Activated T-helper 1 cell treated with Interleukin-2 at 50 U/mL for 16 hours (primary cell): ENCODE measurements around the gene SUGT1.
"Not testable (repeated sequence)": the region's sequence is repeated elsewhere in the genome, so short reads cannot be mapped to it uniquely, and the experiment has no call there.

ENCODE experiments used
- DNase-seq: peaks from one replicate; pipeline ENCODE4 v3.0.0-alpha.2; 2020; ENCODE audit warnings: low read depth

Gene SUGT1

DNA sequence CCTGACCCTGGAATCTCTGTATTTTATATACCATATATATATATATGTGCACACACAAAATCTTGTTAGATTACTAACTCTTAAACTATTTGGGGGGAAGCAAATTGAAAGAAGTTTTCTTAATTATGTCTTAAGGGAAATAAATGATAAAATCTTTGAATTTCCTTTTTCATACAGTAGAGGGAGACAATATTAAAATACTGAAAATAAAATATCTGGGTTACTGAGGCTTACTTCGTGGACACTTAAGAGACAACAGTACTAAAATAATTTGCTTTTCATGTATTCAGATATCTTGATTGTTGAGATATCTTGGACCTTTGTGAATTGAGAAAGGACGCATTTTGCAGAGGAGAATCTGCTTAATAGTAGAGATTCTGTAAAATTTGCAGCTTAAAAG is 17.0 kb downstream of the SUGT1 start:
- DNase-seq: no peak

DNA sequence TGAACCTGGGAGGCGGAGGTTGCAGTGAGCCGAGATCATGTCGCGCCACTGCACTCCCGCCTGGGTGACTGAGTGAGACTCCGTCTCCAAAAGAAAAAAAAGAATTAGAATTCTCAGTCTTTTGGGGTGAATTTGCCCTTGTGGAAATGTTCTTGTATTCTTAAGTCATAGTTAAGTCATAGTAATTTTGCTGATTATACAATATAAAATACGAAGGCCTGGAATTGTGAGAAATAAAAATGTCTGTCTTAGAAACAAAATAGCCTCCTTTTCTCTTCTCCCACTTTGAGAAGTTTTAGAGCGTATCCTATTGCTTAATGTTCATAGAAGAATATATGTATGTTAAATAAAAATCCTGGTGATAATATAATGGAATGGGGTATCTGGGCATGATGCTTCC is 18.1 kb downstream of the SUGT1 start:
- no peak for DNase-seq

DNA sequence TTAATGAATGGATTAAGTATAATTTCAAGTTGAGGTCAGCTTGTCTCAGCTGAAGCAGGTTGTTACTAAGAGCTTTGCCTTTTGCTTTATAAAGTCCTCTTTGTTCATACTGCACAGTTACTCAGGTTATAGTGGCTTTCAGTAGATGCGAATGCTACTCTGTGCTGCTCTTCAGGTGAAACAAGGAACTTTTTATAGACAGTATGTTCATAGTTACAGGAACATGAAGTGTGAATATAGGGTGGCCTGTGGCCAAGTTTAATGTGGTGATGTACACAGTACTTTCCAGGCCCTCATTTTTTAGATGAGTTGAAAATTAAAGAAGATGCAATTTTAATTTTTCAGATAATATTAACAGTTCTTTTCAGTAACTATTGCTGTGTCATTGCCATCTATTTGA is 20.8 kb downstream of the SUGT1 start:
- DNase-seq: no peak

DNA sequence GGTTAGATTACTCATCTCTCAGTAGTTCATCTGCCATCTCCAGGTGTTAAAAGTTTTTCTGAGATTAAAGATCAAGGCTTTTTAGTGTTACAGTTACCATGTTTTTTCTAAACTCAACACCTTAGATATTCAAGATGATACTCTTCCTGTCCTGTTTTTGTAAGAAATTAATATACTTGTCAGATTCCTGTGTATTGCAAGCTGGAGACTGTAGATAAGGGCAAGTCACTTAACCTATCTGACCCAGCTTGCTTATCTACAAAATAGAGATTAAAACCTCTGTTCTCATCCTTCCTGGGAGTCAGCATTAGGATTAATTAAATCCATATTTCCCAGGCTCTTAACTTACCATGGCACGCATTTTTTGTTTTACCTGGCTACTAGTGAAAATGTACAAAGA is 25.2 kb downstream of the SUGT1 start:
- no peak for DNase-seq

DNA sequence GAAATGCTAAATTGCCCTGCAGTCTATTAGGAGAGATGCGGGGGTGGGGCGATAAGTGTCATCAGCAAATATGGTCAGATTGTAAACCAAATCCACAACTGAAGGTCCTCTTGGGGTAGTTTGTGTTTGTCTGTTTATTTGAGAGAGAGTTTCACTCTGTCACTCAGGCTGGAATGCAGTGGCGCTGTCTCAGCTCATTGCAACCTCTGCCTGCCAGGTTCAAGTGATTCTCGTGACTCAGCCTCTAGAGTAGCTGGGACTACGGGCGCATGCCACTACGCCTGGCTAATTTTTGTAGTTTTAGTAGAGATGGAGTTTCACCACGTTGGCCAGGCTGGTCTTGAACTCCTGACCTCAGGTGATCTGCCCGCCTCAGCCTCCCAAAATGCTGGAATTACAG is 33.2 kb downstream of the SUGT1 start:
- not testable (repeated sequence) for DNase-seq

DNA sequence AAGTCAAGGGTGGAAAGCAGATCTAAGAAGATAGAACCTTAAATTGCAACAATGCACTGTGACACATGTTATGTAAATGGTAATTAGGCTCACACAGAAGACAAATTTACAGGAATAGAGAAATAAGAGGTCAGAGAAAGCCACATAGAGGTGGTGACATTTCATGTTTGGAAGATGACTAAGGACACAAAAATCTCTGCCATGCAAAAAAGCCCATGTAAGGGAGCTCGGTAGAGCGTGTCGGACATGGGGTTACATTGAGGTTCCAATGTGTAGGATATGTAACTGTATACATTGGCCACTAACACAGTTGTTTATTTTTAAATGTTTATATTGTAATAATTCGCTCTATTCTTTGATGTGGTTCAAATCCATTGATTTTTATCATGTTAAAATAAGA is 33.7 kb downstream of the SUGT1 start:
- DNase-seq: no peak

DNA sequence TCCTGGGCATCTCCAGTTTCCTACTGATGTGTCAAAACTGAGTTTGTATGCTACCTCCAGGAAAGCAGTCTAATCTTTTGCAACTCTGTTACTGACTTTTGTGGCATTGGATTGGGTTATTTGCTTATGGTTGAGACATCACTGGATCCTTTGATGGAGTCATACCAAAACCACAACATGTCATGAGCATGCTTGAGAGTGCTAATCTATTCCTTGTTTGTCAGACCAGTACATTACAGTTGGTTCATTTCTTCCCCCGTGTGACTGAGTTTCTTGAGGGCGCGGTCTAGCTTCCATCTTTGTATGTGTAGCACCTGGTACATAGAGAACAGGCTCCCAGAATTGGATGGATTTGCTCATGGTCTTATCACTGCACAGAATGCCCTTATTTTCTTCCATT is 43.2 kb downstream of the SUGT1 start:
- DNase-seq: no peak

DNA sequence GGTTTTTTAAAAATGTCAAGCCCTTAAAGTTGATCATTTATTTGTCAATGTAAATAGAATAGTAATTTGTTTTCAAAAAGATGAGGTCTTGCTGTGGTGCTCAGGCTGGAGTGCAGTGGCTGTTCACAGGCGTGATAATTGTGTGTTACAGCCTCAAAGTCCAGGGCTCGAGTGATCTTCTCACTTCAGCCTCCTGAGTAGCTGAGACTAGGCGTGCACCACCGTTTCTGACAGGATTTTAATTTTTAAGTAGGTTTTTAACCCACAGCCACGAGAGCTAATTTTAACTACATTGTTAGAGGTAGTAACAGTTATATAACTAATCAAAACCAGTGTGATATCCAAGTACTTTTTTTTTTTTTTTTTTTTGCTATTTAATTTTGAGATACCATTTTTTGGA is 43.9 kb downstream of the SUGT1 start:
- DNase-seq: no peak

DNA sequence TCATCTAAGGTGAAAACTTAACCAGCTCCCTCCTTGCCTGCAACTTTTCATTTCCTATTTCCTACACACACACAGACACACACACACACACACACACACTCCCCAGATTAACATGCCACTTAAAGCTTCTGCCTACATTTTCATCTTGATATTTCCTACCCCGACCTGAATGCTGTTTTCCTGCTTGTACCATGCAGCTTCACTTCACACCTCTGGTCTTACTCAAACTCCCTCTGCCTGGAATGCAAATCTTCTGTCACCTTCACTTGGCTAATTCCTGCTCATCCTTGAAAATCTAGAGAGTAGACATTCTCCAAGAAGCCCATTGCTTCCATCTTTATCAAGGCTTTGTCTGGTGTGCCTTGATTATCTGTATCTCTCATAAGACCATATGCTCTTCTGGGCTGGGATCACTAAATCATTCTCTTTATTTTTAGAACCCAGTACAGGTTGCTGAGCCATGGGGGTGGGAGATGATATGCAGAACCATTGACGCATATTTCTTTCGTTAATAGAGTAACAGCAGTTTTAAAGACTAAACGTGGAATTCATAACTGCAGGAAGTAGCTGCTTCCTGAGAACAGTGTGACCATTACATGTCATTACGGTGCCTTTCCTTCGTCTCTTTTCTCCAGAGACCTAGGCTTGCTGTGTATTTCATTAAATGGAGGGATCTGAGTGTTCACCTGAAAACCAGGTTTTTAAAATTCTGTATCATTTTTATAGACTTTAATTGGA is 49.3 kb downstream of the SUGT1 start:
- DNase-seq: no peak

DNA sequence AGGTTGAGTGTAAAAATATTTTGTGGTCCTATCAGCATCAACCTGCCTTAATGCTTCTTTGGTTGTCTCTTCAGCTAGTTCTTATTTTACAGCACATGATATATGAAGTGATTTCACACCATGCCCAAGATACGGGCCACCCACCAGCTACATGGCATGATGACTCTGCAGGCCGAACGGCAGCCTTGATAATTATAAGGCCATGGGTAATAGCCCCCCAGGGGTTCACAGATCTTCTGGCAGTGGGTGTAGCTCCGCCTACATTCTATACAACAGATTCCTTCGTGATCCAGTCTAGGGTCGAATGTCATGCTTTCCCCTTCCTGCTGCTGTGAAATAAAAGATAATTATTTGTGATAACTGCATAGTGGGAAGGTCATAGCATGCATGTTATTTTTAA is 50.8 kb downstream of the SUGT1 start:
- no peak for DNase-seq

DNA sequence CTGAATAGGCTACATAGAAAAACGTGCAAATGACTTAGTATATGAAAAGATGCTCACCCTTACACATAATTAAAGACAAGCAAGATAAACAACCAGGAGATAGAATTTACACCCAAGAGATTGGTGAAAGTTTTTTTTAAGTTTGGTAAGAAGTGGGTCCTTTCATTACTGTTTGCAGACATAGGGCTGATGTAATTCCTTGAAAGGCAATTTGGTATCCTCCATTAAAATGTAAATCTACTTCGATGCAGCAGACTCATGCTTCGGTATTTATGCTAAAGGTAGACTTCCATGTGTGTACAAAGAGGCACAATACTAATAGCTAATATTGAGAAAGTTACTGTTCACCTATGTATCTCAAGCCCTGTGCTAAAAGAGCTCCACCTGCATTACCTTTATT is 53.4 kb downstream of the SUGT1 start:
- no peak for DNase-seq

DNA sequence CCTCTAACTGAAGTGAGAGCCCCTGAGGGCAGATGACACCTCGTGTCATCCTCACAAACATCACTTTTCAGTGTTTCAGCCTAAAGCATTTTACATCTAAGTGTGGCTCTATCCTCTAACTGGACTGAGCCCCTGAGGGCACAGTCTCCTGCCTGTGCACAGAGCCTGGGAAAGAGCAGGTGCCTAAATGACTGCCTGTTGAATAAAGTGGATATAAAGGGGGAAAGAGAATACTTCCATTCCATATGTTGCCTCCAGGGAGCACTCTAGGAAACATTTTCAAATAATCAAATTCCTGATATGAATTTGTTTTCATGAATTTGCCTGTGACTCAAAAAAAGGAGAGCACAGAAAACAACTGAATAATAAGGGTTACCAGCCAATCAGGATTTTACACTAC is 54.7 kb downstream of the SUGT1 start:
- DNase-seq: no peak

DNA sequence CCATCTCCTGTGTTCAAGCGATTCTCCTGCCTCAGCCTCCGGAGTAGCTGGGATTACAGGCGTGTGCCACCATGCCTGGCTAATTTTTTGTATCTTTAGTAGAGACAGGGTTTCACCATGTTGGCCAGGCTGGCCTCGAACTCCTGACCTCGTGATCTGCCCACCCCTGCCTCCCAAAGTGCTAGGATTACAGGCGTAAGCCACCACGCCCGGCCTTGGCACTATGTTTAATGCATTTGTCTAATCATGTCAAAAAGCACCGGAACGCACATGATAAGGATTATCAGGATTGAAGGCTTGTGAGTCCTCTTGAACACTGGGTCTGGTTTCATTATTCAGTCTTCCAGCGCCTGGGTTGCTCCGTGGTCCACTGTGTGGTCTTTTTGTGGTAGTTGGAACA is 55.6 kb downstream of the SUGT1 start:
- DNase-seq: not testable (repeated sequence)

DNA sequence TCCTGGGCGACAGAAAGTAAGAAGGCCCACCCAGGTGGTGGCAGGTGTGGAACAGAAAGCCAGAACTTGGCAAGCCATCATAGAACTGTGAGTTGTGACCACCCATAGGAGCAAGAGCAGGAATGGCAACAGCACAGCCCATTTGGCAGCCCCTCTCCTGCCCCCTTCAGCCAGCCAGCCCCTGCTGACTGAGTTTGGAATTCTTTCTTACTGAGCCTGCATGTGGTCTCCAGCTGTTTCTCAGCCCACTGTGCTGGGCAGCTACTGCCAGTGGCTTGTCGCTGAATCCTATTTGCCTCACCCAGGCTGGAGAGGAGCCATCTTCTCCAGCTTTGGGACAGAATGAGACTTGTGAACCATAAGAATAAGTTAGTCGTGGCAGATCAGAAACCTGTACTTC is 58.6 kb downstream of the SUGT1 start:
- no peak for DNase-seq

DNA sequence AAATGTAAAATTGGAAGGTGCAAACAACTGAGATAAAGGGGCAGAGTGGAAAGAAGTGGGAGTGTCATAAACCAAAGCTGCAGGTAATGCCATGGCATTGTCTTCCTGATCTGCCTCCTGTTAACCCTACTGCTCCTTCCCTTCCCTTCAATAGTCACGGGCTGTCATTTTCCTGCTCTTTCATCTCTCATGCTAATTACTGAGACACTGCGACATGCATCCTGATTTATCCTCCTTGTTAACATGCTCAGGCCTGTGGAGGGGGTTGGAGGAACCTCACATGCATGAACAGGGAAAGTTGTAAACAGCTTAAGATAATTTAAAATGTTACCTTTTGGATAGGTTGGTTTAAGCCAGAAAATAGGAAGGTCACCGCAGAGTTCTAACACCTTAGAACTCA is 59.7 kb downstream of the SUGT1 start:
- DNase-seq: no peak

DNA sequence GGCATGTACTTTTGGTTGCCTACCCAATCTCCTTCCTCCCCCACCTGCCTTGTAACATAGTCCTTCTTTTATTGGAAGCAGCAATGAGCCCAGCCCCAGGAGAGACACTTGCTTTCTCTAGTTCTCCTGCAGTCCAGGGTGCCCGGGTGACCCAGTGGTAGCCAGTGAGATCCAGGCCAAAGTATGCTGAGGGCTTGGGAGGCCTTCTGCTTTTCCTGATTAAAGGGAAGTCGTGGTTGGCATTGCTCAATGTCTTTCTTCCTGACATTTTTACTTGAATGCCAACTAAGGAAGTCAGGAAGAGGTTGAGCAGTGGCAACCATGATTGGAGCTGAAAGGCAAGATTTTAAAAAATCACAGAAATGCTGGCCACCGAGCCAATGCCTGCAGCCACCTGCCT is 61.3 kb downstream of the SUGT1 start:
- no peak for DNase-seq

DNA sequence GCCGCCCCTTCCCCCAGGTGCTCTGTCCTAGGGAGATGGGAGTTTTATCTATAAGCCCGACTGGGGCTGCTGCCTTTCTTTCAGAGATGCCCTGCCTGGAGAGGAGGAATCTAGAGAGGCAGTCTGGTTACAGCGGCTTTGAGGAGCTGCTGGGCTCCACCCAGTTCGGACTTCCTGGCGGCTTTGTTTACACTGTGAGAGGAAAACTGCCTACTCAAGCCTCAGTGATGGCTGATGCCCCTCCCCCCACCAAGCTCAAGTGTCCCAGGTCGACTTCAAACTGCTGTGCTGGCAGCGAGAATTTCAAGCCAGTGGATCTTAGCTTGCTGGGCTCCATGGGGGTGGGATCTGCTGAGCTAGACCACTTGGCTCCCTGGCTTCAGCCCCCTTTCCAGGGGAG is 68.3 kb downstream of the SUGT1 start:
- not testable (repeated sequence) for DNase-seq

DNA sequence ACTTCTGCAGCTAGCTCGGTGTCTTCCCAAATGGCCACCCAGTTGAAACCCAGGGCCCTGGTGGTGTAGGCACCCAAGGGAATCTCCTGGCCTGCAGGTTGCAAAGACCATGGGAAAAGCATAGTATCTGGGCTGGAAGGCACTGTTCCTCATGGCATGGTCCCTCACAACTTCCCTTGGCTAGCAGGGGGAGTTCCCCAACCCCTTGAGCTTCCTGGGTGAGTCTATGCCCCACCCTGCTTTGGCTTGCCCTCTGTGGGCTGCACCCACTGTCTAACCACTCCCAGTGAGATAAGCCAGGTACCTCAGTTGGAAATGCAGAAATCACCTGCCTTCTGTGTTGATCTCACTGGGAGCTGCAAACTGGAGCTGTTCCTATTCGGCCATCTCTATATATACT is 68.7 kb downstream of the SUGT1 start:
- DNase-seq: not testable (repeated sequence)

DNA sequence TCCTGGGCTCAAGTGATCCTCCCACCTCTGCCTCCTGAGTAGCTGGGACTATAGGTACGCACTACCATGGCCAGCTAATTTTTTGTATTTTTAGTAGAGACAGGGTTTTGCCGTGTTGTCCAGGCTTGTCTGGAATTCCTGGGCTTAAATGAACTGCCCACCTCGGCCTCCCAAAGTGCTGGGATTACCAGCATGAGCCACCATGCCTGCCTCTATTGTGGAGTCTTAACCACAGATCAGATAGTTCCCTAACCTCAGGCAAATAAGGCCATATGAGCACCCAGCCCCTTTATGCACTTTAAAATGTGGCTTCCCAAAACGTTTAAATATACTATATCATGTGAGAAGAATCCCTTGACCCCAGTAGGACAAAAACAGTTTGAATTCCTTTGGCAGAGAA is 70.5 kb downstream of the SUGT1 start:
- no peak for DNase-seq

DNA sequence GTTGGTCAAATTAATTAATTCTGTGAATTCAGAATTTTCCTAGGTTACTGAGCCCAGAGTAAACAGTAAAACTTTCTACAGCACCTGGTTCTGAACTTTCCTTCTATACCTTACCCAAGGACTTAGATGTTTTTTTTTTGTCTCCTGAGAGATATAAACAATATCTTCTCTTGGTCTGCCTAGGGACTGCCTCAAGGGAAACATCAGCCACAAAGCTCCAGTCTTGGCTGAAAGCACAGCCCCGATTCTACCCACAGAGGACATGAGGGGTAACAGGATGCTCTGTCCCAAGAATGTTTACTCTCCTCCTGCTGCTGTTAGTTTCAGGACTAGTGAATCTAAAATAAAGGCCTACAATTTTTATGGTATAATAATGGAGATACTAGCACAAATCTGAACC is 72.7 kb downstream of the SUGT1 start:
- DNase-seq: no peak

DNA sequence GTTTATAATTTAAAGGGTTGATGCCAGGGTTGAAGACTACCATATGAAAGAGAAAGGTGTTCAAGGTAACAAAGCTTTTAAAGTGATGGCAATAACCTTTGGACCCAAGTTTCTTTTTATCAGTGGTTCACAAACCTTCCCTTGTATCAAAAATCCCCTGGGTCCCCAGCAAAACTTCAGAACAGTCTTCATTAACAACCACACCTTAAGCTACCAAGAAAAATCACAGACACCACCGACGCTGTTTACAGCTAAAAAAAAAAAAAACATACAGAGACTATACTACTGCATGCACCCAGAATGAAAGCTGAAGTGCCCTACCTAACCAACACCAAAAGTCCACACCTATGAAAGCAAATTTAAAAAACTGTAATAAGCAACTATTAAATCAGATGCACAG is 73.6 kb downstream of the SUGT1 start:
- no peak for DNase-seq

DNA sequence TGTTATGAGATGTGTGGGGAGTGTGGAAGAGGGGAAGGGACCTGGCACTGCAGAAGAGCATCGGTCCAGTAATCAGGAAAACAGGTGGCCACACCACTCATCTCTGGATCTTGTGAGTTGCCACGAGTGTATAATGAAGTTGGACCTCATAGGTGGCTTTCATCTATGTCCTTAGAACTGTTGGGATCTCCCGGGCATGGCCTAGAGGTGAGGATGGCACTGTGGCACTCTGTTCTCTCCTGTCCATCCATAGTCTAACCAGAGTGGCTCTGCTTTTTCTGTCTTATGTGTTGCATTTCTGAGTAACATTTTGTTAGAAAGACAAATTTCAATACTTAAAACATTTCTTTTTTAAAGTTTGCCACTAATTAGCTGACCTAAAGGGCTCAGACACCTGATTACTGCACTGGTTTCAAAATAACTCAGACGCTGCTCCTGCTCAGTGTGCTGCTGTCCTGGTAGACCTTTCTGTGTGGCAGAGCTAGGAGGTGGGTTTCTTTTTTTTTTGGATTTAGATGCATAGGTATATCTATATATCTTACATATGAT is 81.5 kb downstream of the SUGT1 start:
- no peak for DNase-seq

DNA sequence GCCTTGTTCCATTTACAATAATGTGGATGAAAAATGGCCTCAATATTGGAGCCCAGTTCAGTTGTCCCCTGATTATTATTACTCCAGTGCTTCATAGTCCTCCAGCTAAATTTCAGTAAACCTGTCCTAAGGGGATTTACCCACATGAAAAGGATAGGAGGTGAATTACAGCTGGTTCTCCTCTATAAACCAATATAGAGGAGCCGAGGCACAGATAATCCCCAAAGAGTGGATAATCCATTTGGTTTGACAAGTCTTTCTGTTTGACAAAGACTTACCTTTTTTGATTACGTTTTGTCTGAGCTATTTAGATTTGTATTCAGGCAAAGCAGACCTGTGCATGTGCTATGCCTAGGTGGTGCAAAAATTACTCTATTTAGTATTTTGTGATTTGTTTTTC is 84.3 kb downstream of the SUGT1 start:
- DNase-seq: no peak

DNA sequence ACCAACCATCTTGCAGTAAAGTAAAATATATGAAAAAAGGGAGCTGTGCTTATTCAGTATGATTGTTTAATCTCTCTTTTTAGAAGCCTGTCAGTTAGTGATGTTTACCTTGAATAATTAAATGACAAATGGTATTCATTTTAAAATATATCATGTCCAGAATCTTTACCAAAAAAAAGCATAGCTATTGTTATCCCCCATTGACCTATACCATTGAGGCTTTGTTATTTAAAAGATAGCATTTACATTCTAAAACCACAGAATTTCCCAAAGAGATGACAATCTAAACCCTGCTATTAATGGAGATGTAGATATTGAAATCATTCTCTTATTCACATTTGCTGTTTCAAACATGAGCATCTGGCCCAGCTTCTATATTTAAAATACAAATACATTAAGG is 84.8 kb downstream of the SUGT1 start:
- no peak for DNase-seq
